Suppressor macrophage treated with lipopolysaccharide for 1 hour (primary cell): ENCODE data around the gene HNRNPA2B1.

Experiments
- DNase-seq, 3 donors: peaks; one replicate each; pipeline ENCODE4 v3.0.0-alpha.2; 2020 to 2022

The HNRNPA2B1 gene

GRCh38 chr7:26144184-26145080 is 56.1 kb downstream of the HNRNPA2B1 start:
- no peak for DNase-seq

- peak; percentile 61 to 65 (median 64) for DNase-seq
Measured at GRCh38 chr7:26143298-26144048, 57.1 kb downstream of the HNRNPA2B1 start.

DNA sequence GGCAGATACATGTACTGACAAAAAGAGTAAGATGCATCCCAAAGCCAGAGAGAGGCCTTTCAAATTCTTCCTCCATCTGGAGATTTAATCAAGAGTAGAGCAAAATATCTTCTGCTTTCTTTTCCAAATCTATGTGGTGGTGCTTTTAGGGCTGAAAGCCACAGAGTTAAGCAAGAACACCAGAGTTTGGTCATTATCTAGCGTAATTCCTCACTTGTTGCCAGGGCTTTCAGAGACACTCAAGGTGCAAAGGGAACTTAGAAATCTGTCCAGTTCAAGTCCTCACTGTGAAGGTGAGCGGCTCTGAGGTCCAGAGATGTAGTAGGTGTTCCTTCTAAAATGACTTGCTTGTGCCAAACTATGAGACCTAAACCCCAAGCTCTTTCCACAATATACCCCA is 59.5 kb downstream of the HNRNPA2B1 start:
- DNase-seq = peak; percentile 56 to 68 (median 62)

- DNase-seq = no peak
Measured at GRCh38 chr7:26140380-26140779, 60.2 kb downstream of the HNRNPA2B1 start.
